GM18951 (cell line): ENCODE results near the gene BLOC1S6.

ENCODE experiments used
- POLR2A ChIP-seq: IDR thresholded peaks from 4 replicates; pipeline ENCODE4 v1.6.1; 2011; ENCODE audit warnings: mild to moderate bottlenecking; ENCODE audit not compliant: insufficient read length, insufficient read depth; ENCODE audit errors: extremely low read depth
- in situ Hi-C: fragments of 300-500 bp; cut with MboI; formaldehyde crosslinking; loops from one replicate; pipeline ENCODE4 v1.12.0; 2022; ENCODE audit warnings: low sequenced_read_pairs, mixed read lengths, inconsistent platforms; ENCODE audit not compliant: unreplicated experiment

BLOC1S6 gene

DNA sequence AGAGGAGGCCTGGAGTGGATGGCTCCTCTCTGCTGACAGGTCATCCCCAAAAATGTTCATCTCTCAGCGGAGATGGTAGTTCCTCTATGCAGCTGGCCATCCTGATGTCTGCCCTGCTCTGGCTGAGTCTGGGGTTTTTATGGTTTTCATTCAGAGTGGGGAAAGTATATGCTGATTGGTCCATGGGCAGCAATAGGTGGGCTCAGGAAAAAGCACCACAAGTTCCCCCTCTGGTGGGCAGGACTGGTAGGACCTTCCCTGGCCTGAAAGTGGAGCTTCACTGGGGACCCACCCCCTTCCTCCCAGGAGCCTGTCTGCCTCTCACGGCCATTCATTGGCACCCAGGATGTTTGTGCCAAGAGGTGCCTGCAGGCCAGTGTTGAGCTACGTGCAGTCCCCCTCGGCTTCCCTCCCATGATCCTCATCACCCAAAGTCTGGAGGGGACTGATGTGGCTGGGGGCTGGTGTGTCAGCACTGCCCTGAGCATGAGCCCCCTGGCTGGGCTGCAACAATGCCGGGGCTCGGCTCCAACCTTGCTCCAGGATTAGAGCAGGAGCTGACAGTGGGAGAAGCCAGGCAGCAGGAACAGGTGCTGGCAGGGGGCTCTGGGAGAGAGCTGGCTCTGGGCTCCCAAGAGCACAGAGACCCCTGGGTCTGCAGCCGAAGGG is 13.1 kb upstream of the BLOC1S6 start:
- in situ Hi-C loops = no loop called here
- TF ChIP-seq POLR2A = no peak

DNA sequence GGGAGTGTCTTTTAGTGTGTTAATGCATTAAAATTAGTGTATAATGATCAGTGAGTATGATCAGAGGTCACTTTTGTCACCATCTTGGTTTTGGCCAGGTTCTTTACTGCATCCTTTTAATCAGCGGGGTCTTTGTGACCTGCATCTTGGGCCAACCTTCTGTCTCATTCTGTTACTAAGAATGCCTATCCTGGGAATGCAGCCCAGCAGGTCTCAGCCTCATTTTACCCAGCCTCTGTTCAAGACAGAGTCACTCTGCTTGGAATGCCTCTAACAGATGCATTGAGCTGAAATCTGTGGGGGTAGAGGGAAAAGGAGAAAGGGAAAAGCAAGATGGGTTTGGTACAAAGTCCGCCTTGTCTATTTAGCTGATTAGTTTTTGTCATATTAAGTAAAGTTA is 5.3 kb upstream of the BLOC1S6 start:
- no peak for TF ChIP-seq POLR2A
- in situ Hi-C loops = no loop called here

DNA sequence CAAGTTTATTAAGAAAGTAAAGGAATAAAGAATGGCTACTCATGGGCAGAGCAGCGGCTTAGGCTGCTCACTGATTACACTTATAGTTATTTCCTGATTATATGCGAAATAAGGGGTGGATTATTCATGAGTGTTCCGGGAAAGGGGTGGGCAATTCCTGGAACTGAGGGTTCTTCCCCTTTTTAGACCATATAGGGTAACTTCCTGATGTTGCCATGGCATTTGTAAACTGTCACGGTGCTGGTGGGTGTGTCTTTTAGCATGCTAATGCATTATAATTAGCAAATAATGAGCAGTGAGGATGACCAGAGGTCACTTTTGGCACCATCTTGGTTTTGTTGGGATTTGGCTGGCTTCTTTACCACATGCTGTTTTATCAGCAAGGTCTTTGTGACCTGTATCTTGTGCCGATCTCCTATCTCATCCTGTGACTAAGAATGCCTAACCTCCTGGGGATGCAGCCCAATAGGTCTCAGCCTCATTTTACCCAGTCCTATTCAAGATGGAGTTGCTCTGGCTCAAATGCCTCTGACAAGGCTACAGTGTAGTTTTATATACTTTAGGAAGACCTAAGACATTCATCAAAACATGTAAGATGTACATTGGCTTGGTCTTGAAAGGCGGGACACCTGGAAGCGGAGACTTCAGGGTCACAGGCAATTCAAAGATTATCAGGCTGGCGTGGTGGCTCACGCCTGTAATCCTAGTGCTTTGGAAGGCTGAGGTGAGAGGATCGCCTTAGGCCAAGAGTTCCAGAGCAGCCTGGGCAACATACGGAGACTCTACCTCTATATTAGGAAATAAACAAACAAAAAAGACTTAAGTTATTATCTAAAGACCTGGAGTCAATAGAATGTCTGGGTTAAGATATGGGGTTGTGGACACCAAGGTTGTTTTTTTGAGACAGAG is 3.2 kb upstream of the BLOC1S6 start:
- in situ Hi-C loops = no loop called here
- TF ChIP-seq POLR2A = no peak

DNA sequence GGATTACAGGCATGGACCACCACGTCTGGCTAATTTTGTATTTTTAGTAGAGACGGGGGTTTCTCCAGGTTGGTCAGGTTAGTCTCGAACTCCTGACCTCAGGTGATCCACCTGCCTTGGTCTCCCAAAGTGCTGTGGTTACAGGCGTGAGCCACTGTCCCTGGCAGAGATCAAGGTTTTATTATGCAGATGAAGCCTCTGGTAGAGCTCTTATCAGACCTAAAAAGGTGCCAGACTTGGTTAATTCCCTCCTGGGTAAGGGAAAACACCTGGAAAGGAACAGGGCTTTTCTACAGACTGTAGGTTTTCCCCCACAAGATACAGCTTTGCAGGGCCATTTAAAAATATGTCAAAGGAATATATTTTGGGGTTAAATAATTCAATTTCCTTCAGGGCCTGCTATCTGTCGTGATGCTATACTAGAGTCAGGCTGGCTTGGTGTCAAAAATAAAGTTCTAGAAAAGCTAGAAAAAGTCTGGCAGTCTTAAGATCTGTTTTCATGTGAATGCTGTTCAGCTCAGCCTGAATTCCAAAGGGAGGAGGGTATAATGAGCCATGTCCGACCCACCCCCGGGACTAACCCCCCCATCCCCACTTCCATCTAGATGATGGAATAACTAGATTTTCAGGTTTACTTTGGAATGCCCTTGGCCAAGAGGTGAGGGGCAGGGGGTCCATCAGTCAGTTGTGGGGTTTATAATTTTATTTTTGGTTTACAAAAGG is 1.9 kb upstream of the BLOC1S6 start:
- in situ Hi-C loops = no loop called here
- no peak for TF ChIP-seq POLR2A

DNA sequence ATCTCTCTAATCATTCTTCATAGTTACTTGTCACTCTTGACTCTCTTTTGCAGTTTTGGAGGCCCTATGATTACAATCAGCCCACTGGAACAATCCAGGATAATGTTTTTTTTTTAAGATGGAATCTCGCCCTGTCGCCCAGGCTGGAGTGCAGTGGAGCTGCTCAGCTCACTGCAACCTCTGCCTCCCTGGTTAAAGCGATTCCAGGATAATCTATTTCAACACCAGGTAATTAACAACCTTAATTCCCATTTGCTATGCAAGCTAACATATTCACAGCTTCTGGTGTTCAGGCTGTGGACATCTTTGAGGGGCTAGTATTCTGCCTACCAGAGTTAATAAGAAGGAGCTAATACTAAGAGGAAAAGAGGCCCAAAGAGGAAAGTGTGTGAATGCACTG is 1.1 kb upstream of the BLOC1S6 start:
- TF ChIP-seq POLR2A = no peak
- in situ Hi-C loops = no loop called here

DNA sequence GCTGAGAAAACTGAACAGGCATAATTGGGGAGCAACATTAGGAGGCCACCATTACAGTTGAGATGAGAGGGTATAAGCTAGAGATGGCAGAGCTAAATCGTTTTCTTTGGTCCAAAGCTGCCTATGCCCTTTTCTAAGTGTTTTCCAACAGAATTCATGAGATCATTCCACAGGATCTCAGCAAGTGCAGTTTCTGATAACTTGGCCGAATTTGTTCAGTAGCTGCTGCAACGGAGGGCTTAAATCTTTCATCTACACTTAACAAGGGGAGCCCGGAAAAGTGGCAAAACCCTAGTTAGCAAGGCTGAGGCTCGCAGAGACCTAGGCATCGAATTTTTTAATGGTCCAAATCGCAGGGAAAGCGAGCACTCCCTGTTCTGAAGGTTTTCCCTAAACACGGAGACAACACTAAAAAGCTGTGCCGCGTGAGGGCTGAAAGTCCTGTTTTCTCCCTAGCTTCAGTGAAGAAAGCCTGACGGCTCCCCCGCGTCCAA is 531 bp upstream of the BLOC1S6 start:
- in situ Hi-C loops = no loop called here
- no peak for TF ChIP-seq POLR2A

DNA sequence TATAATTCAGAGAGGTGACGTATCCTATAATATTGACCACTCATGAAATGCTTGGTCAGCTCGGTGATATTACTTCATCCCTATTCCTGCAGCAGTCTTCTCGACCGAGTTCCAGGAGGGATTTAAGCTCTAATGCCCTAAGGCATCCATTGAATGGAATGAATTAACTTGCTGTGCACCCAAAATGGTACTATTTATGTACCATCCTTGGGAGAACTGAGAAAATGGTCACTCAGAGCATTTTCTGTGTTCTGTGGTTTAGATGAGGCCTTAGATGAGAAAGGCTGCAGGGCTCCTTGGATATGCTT is 638 bp downstream of the BLOC1S6 start:
- TF ChIP-seq POLR2A = no peak
- in situ Hi-C loops = no loop called here

DNA sequence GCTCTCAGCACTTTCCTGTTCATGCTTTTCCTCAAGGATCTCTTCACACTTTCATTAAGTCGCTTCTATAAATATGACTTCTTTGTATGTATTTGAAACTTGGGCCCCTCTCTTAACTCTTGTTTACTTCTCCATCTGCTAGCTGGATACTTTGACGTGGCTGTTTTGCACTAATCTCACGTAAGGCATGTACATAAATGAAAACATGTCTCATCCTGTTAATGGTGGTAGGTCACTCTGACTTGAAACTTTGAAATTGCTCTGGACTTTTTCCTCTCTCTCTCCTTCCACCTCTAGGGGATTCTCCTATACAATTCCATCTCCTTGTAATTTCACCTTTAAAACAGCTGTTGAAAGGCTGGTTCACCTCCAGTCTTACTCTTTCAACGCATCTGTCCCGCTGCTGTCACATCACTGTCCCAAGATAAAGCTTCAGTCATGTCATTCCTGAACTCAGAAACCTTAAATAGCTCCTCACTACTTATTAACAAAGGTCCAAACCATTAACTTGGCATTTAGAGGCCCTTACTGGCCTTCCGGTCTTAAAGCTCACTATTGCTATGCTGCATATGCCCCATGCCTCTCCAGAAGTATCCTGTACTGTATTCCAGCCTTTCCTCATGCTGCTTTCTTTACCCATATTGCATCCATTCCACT is 1.2 kb downstream of the BLOC1S6 start:
- in situ Hi-C loops = no loop called here
- no peak for TF ChIP-seq POLR2A

DNA sequence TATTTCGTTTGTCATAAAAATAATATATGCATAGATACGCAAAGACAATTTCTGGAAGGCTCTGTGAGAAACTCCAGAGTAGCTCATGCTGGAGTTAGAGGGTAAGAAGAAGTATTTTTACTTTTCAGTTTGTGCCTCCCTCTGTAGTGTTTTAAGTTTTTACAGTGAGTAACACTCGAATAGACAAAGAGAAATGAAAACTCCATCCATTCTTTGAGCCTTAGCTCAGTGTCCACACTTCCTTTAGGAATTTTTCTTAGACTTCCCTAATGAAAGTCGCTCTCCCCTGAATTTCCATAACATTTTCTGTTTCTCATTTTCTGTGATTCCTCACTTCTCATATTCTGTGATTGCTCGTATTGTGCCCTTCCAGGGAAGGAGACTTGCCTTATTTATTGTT is 2.1 kb downstream of the BLOC1S6 start:
- TF ChIP-seq POLR2A = no peak
- in situ Hi-C loops = no loop called here

DNA sequence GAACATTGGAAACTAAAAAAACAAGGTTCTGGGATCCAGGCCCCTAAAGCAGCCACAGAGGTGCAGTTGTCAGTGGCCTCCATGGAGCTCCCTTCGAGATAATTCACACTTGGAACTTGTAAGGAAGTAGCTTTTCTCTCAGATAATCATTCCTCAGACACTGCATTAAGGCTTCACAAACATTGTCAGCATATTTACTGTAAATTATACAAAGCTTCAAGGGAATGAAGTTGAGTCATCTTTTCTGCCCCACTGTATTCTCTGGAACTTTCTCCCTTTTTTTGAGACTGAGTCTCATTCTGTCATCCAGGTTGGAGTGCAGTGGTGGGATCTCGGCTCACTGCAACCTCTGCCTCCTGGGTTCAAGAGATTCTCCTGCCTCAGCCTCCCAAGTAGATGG is 7.1 kb downstream of the BLOC1S6 start:
- in situ Hi-C loops = no loop called here

DNA sequence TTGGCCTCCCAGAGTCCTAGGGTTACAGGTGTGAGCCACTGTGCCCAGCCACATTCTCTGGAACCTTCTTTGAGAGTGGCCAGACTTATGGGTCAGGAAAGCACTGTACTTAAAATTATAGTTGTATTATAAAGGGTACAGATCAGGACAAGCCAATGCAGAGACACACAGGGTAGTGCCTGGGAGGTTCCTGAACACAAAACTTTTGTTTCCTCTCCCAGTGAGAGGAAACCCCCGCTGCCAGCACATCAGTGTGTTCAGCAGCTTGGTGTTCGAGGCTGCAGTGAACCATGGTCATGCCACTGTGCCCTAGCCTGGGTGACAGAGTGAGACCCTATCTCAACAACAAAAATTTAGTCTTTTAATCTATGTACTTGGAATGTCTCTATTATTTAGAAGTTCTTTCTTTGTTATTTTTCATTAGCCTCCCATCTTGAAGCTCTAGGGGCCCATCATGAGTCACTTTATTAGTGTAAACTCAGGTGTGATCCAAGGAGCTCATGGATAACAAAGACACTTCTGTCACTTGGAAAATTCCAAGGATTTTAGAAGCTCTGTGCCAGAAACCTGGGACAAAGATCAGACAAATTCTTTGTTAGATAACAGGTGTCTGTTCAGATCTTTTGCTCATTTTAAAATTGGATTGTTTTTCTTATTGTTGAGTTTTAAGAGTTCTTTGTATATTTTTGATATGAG is 7.8 kb downstream of the BLOC1S6 start:
- TF ChIP-seq POLR2A = no peak
- in situ Hi-C loops = no loop called here

More for the DNA sequence above, 7.1 kb downstream of the BLOC1S6 start:
- TF ChIP-seq POLR2A = no peak

DNA sequence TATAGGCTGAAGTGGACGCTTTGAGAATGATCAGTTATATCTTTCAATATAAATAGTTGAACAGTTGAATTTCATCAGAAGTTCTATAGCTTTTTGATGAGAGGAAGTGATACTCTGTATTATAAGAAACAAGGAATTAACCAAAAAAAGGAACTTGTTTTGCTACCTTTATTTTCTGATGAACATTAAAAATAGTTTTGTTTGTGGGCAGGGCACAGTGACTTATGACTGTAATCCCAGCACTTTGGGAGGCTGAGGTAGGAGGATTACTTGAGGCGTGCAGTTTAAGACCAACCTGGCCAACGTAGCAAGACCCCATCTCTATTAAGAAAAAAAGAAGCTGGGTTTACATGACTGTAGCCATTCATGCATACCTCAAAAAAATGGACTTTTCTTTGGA is 16.7 kb downstream of the BLOC1S6 start:
- in situ Hi-C loops = no loop called here
- no peak for TF ChIP-seq POLR2A
